Right atrium auricular region (tissue), 2 donors: Measurements from ENCODE around the gene CARD6. TPM values are rescaled to one million over a fixed set of nuclear protein-coding genes. Genes with fewer than 3 reads are reported as not detected.
"Not testable (repeated sequence)": the region's sequence is repeated elsewhere in the genome, so short reads cannot be mapped to it uniquely, and the experiment has no call there.

Experiments
- DNase-seq: peaks from one replicate; pipeline ENCODE4 v3.0.0-alpha.2; 2019; ENCODE audit warnings: low spot score
- H3K27ac ChIP-seq, 2 donors: fragments of 200-600 bp; sonication (generic); 1 replicate in 1 of 2; 2 replicates in 1 of 2; pipeline ENCODE4 v1.5.1; 2016 to 2019
- H3K27me3 ChIP-seq, 2 donors: fragments of 200-600 bp; sonication (generic); one replicate each; pipeline versions ENCODE4 v1.5.1 to v1.6.0; 2017 to 2019
- H3K36me3 ChIP-seq: fragments of 200-600 bp; sonication (generic); one replicate; pipeline ENCODE4 v1.5.1; 2016
- H3K4me1 ChIP-seq, 2 donors: fragments of 200-600 bp; sonication (generic); one replicate each; pipeline versions ENCODE4 v1.5.1 to v1.6.0; 2017 to 2019
- H3K4me3 ChIP-seq, 2 donors: fragments of 200-600 bp; sonication (generic); 1 replicate in 1 of 2; 2 replicates in 1 of 2; pipeline ENCODE4 v1.5.1; 2017 to 2019; ENCODE audit warnings: mild to moderate bottlenecking in 1 of 2, moderate library complexity in 1 of 2
- H3K9me3 ChIP-seq, 2 donors: fragments of 200-600 bp; sonication (generic); one replicate each; pipeline ENCODE4 v1.5.1; 2019
- CTCF ChIP-seq, 2 donors: fragments of 200-600 bp; sonication (generic); IDR thresholded peaks; one replicate each; pipeline ENCODE4 v1.5.1; 2019; ENCODE audit warnings: antibody characterized with exemption in 2 of 2
- total RNA-seq, 2 donors: library from RNA; depleted of rRNA; stranded (reverse); fragments of >200 nt; gene quantifications; one replicate each; pipeline ENCODE4 v1.1.0, GENCODE V29; 2016

CARD6 gene, protein sequence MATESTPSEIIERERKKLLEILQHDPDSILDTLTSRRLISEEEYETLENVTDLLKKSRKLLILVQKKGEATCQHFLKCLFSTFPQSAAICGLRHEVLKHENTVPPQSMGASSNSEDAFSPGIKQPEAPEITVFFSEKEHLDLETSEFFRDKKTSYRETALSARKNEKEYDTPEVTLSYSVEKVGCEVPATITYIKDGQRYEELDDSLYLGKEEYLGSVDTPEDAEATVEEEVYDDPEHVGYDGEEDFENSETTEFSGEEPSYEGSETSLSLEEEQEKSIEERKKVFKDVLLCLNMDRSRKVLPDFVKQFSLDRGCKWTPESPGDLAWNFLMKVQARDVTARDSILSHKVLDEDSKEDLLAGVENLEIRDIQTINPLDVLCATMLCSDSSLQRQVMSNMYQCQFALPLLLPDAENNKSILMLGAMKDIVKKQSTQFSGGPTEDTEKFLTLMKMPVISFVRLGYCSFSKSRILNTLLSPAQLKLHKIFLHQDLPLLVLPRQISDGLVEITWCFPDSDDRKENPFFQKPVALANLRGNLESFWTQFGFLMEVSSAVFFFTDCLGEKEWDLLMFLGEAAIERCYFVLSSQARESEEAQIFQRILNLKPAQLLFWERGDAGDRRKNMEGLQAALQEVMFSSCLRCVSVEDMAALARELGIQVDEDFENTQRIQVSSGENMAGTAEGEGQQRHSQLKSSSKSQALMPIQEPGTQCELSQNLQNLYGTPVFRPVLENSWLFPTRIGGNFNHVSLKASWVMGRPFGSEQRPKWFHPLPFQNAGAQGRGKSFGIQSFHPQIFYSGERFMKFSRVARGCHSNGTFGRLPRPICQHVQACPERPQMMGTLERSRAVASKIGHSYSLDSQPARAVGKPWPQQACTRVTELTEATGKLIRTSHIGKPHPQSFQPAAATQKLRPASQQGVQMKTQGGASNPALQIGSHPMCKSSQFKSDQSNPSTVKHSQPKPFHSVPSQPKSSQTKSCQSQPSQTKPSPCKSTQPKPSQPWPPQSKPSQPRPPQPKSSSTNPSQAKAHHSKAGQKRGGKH
- 10 to 100 TPM in 1 of 2 donors, 1 to 10 TPM in 1; 8.0 to 10.8 TPM for total RNA-seq

- peaks cover 0 to 7% of the 10 kb centered on the region in 2 donors for H3K4me1 ChIP-seq
- no peaks in the 10 kb centered on the region for H3K27me3 ChIP-seq
- H3K4me3 ChIP-seq: peak within 1 kb of the TSS; percentile 41 to 47
- H3K36me3 ChIP-seq: no peaks in the 10 kb centered on the region
- H3K27ac ChIP-seq: peak within 1 kb of the TSS; percentile 75 to 76
- DNase-seq: no peak
- no peaks in the 10 kb centered on the region for H3K9me3 ChIP-seq
- peak in 1 of 2 donors; percentile 16 for TF ChIP-seq CTCF (IDR thresholded peaks at IDR 0.05)
These were observed at the start of gene CARD6 for GRCh38 chr5:40841068-40841805. CARD6 (plus strand) TSS chr5:40841367; CDS start chr5:40841383, 16 bp downstream.

- no peak for DNase-seq
- no peak for TF ChIP-seq CTCF (IDR thresholded peaks at IDR 0.05)
- Histone ChIP-seq H3K4me1 (peaks cover 0 to 34% of the 10 kb centered on the region in 2 donors), H3K9me3 (peaks cover 0 to 5% of the 10 kb centered on the region in 2 donors), H3K27ac (no peak overlapping the region), H3K36me3 (no peaks in the 10 kb centered on the region), H3K27me3 (no peaks in the 10 kb centered on the region), H3K4me3 (no peak overlapping the region)
These were observed 49.4 kb upstream of the CARD6 start for GRCh38 chr5:40791715-40792139.

- not testable (repeated sequence) for H3K9me3 ChIP-seq, H3K36me3 ChIP-seq, H3K4me3 ChIP-seq, H3K27ac ChIP-seq, H3K27me3 ChIP-seq, DNase-seq
- peaks cover 0 to 38% of the 10 kb centered on the region in 2 donors for H3K4me1 ChIP-seq
These were observed 48.5 kb upstream of the CARD6 start for GRCh38 chr5:40792691-40793090.

DNA sequence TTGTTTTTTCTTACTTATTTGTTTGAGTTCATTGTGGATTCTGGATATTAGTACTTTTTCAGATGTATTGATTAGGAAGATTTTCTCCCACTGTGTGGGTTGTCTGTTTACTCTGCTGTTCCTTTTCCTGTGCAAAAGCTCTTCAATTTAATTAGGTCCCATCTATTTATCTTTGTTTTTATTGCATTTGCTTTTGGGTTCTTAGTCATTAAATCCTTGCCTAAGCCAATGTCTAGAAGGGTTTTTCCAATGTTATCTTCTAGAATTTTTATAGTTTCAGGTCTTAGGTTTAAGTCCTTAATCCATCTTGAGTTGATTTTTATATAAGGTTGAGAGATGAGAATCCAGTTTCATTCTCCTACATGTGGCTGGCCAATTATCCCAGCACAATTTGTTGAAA, 46.8 kb upstream of the CARD6 start:
- not testable (repeated sequence) for H3K36me3 ChIP-seq, DNase-seq, H3K27me3 ChIP-seq, H3K4me3 ChIP-seq, H3K27ac ChIP-seq, H3K9me3 ChIP-seq
- peaks cover 0 to 38% of the 10 kb centered on the region in 2 donors for H3K4me1 ChIP-seq

DNA sequence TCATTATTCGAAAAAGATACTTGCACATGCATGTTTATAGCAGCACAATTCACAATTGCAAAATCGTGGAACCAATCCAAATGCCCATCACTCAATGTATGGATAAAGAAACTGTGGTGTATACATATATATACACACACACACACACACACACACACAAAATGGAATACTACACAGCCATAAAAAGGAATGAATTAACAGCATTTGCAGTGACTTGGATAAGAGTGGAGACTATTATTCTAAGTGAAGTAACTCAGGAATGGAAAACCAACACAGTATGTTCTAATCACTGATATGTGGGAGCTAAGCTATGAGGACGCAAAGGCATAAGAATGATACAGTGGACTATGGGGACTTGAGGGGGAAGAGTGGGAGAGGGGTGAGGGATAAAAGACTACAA, 46.3 kb upstream of the CARD6 start:
- not testable (repeated sequence) for H3K36me3 ChIP-seq, H3K4me3 ChIP-seq, H3K27ac ChIP-seq, H3K27me3 ChIP-seq, DNase-seq, H3K9me3 ChIP-seq
- peaks cover 0 to 38% of the 10 kb centered on the region in 2 donors for H3K4me1 ChIP-seq

DNA sequence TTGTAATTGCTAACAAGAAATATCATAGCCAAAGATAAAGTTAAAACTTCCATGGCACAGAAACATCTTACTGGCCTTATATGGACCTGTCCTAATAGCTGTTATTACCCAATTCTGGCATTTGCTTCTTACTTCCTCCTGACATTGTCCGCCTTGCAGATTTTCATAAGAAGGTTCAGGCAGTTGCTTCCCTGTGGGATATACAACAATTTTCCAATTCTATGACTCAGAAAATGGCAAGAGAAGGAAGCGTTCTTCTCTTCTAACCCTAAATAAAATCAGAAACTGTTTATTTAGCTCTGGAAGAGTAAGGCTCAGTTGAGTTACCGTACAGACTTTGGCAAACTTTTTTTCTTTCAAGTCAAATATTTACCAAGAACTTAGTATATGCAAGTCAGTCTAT, 44.7 kb upstream of the CARD6 start:
- Histone ChIP-seq H3K36me3 (no peaks in the 10 kb centered on the region), H3K4me1 (peaks cover 0 to 32% of the 10 kb centered on the region in 2 donors), H3K27ac (peak overlapping the region; percentile 93 to 94), H3K9me3 (no peaks in the 10 kb centered on the region), H3K27me3 (no peaks in the 10 kb centered on the region), H3K4me3 (peak overlapping the region; percentile 94 to 95)
- no peak for DNase-seq
- no peak for TF ChIP-seq CTCF (IDR thresholded peaks at IDR 0.05)
